ENCODE results near the gene RHOT1. TPM values are rescaled to one million over a fixed set of nuclear protein-coding genes. Genes with fewer than 3 reads are reported as not detected.
A peak's percentile ranks its signal among the peaks of the same experiment; 100 is the strongest.
"Not testable (repeated sequence)": the region's sequence is repeated elsewhere in the genome, so short reads cannot be mapped to it uniquely, and the experiment has no call there.

The RHOT1 gene
- total RNA-seq, 1 experiment from 2014 or later, result 39.2 TPM

GRCh38 chr17:32136856-32137255 lies 5.4 kb upstream of the RHOT1 start:
- Histone ChIP-seq H3K4me3 (ENCODE audit: low read depth in 2 of 2, low read length in 2 of 2) (no peak overlapping the region), H3K4me1 (ENCODE audit: control insufficient read depth, insufficient read depth, low read length) (peaks cover 10% of the 10 kb centered on the region; the same call in 1 of the 2 replicates), H3K27me3 (ENCODE audit: control insufficient read depth, insufficient read depth, low read length) (no peaks in the 10 kb centered on the region), H3K36me3 (ENCODE audit: control insufficient read depth, insufficient read depth, low read length) (no peaks in the 10 kb centered on the region), H3K27ac (ENCODE audit: low read length) (no peak overlapping the region), H3K9me3 (ENCODE audit: control insufficient read depth, insufficient read depth, low read depth, low read length) (no peaks in the 10 kb centered on the region)
- DNase-seq (ENCODE audit: low read depth, low spot score) (no peak), ATAC-seq (no peak)
- in situ Hi-C loops (cut with HindIII; ENCODE audit: low pct_unique_long_range_greater_than_20kb, low sequenced_read_pairs) (no loop called here), intact Hi-C loops (cut with micrococcal nuclease; ENCODE audit: unreplicated experiment) (loop anchor here (5.0 kb wide), 1 partner anchor 130 kb away; the partner anchor contains the start of gene LRRC37B)
- BruUV-seq (replicated peaks), result no TSS peak
- CTCF ChIA-PET, result interaction anchor here (0.7 kb wide), 1 partner anchor 114 kb away, joined by 3 read pairs; no protein-coding TSS in a partner anchor
- no peak for TF ChIP-seq REST (IDR thresholded peaks at IDR 0.05; ENCODE audit: insufficient read depth in 1 of 2, low read depth in 2 of 2, low read length in 1 of 2)
- TF ChIP-seq POLR2AphosphoS5 (IDR thresholded peaks at IDR 0.05; ENCODE audit: low read depth, low read length), result no peak
- TF ChIP-seq SIN3A (IDR thresholded peaks at IDR 0.05; ENCODE audit: borderline replicate concordance, insufficient read depth, low read depth, low read length), result no peak
- no peak for TF ChIP-seq TCF7L2 (IDR thresholded peaks at IDR 0.05; ENCODE audit: low read depth, low read length)
- no peak for TF ChIP-seq CTCF (IDR thresholded peaks at IDR 0.05)
- POLR2A ChIA-PET, result no interaction called here

GRCh38 chr17:32139504-32139903 lies 2.8 kb upstream of the RHOT1 start:
- intact Hi-C loops (cut with micrococcal nuclease; ENCODE audit: unreplicated experiment), result loop anchor here (5.0 kb wide), 1 partner anchor 132 kb away; the partner anchor contains the start of gene LRRC37B
- H3K9me3 ChIP-seq (ENCODE audit: control insufficient read depth, insufficient read depth, low read depth, low read length); in situ Hi-C loops (cut with HindIII; ENCODE audit: low pct_unique_long_range_greater_than_20kb, low sequenced_read_pairs); H3K4me3 ChIP-seq (ENCODE audit: low read depth in 2 of 2, low read length in 2 of 2); DNase-seq (ENCODE audit: low read depth, low spot score); ATAC-seq; H3K27me3 ChIP-seq (ENCODE audit: control insufficient read depth, insufficient read depth, low read length); H3K27ac ChIP-seq (ENCODE audit: low read length); POLR2A ChIA-PET; BruUV-seq (replicated peaks); H3K36me3 ChIP-seq (ENCODE audit: control insufficient read depth, insufficient read depth, low read length): not testable (repeated sequence)
- CTCF ChIA-PET, result interaction anchor here (0.5 to 1.5 kb wide), 3 partner anchors 16 to 238 kb away, joined by 3 to 16 read pairs (median 4); partner anchors contain the start of genes LRRC37B and UTP6
- H3K4me1 ChIP-seq (ENCODE audit: control insufficient read depth, insufficient read depth, low read length), result peaks cover 16% of the 10 kb centered on the region

GRCh38 chr17:32141258-32141657 lies 1.0 kb upstream of the RHOT1 start:
- Histone ChIP-seq H3K27ac (ENCODE audit: low read length) (peak overlapping the region; percentile 94), H3K9me3 (ENCODE audit: control insufficient read depth, insufficient read depth, low read depth, low read length) (no peaks in the 10 kb centered on the region), H3K27me3 (ENCODE audit: control insufficient read depth, insufficient read depth, low read length) (no peaks in the 10 kb centered on the region), H3K4me1 (ENCODE audit: control insufficient read depth, insufficient read depth, low read length) (peaks cover 16% of the 10 kb centered on the region), H3K4me3 (ENCODE audit: low read depth in 2 of 2, low read length in 2 of 2) (peak overlapping the region; percentile 87 to 95), H3K36me3 (ENCODE audit: control insufficient read depth, insufficient read depth, low read length) (no peaks in the 10 kb centered on the region; the same call in 1 of the 2 replicates)
- ATAC-seq (no peak), DNase-seq (ENCODE audit: low read depth, low spot score) (no peak)
- in situ Hi-C loops (cut with HindIII; ENCODE audit: low pct_unique_long_range_greater_than_20kb, low sequenced_read_pairs) (no loop called here), intact Hi-C loops (cut with micrococcal nuclease; ENCODE audit: unreplicated experiment) (no loop called here)
- no peak for TF ChIP-seq SIN3A (IDR thresholded peaks at IDR 0.05; ENCODE audit: borderline replicate concordance, insufficient read depth, low read depth, low read length)
- TF ChIP-seq CTCF (IDR thresholded peaks at IDR 0.05), result no peak
- no peak for TF ChIP-seq REST (IDR thresholded peaks at IDR 0.05; ENCODE audit: insufficient read depth in 1 of 2, low read depth in 2 of 2, low read length in 1 of 2)
- no peak for TF ChIP-seq POLR2AphosphoS5 (IDR thresholded peaks at IDR 0.05; ENCODE audit: low read depth, low read length)
- ChIA-PET CTCF (no interaction called here), POLR2A (interaction anchor here (0.6 kb wide), 2 partner anchors 13 to 168 kb away, joined by 4 to 9 read pairs; no protein-coding TSS in a partner anchor)
- no TSS peak for BruUV-seq (replicated peaks)

Data from Panc1 (cell line).